DOHH2 (cell line): Measurements from ENCODE around the gene CNTNAP2.

ENCODE experiments used
- EZH2phosphoT487 ChIP-seq: fragments of 200-600 bp; sonication (generic); IDR thresholded peaks from 2 replicates; pipeline ENCODE4 v1.6.1; 2017; ENCODE audit warnings: borderline replicate concordance, mild to moderate bottlenecking, antibody characterized with exemption, low read length, moderate library complexity, mixed read lengths
- TF ChIP-seq, protein P1 (sequence below): fragments of 200-600 bp; sonication (generic); IDR thresholded peaks from one replicate; pipeline ENCODE4 v1.5.1; 2014; ENCODE audit warnings: antibody characterized with exemption, mild to moderate bottlenecking, low read depth, low read length; ENCODE audit not compliant: poor library complexity, severe bottlenecking

DNA sequence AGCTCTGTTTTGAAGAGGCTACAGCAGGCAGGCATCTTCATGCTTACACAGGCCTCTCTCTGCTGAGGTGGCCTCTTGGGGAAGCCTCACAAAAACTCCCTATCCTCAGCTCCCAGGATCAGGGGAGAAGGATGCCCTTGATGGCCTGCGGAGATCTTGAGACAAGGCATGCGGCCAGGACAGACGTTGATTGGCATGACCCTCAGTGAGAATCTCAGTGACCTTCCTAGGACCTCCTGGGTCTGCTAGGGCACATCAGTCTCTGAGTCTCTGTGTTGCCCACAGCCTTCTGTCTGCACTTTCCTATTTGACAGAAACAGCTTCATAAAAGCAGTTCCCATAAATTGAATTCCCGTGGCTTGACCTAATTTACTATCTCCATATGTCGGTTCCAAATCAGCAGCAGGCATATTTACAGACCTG is 1468.2 kb downstream of the CNTNAP2 start:
- TF ChIP-seq, protein P1, sequence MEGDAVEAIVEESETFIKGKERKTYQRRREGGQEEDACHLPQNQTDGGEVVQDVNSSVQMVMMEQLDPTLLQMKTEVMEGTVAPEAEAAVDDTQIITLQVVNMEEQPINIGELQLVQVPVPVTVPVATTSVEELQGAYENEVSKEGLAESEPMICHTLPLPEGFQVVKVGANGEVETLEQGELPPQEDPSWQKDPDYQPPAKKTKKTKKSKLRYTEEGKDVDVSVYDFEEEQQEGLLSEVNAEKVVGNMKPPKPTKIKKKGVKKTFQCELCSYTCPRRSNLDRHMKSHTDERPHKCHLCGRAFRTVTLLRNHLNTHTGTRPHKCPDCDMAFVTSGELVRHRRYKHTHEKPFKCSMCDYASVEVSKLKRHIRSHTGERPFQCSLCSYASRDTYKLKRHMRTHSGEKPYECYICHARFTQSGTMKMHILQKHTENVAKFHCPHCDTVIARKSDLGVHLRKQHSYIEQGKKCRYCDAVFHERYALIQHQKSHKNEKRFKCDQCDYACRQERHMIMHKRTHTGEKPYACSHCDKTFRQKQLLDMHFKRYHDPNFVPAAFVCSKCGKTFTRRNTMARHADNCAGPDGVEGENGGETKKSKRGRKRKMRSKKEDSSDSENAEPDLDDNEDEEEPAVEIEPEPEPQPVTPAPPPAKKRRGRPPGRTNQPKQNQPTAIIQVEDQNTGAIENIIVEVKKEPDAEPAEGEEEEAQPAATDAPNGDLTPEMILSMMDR: no peak
- no peak for TF ChIP-seq EZH2phosphoT487
